GM20431 (cell line): ENCODE results near the gene SMURF1.
"Not testable (repeated sequence)": the region's sequence is repeated elsewhere in the genome, so short reads cannot be mapped to it uniquely, and the experiment has no call there.

Experiments used
- in situ Hi-C: fragments of 300-500 bp; cut with MseI, MboI; formaldehyde crosslinking; loops from one replicate; pipeline ENCODE4 v1.15.0; 2020; ENCODE audit warnings: low sequenced_read_pairs; ENCODE audit not compliant: unreplicated experiment

The SMURF1 gene

GRCh38 chr7:99101516-99101915 lies 42.4 kb downstream of the SMURF1 start:
- in situ Hi-C loops: not testable (repeated sequence)

- in situ Hi-C loops: no loop called here
Observed at GRCh38 chr7:99099499-99100077, 44.3 kb downstream of the SMURF1 start.

GRCh38 chr7:99098824-99099498 lies 44.9 kb downstream of the SMURF1 start:
- in situ Hi-C loops: no loop called here

GRCh38 chr7:99098286-99098823 lies 45.6 kb downstream of the SMURF1 start:
- in situ Hi-C loops: no loop called here

GRCh38 chr7:99097730-99098129 lies 46.2 kb downstream of the SMURF1 start:
- in situ Hi-C loops: no loop called here

GRCh38 chr7:99096124-99096887 lies 47.6 kb downstream of the SMURF1 start:
- in situ Hi-C loops: no loop called here

- in situ Hi-C loops: no loop called here
Observed at GRCh38 chr7:99095698-99096097, 48.2 kb downstream of the SMURF1 start.

GRCh38 chr7:99094401-99094800 lies 49.5 kb downstream of the SMURF1 start:
- in situ Hi-C loops: no loop called here

- in situ Hi-C loops: no loop called here
Observed at GRCh38 chr7:99092064-99092720, 51.7 kb downstream of the SMURF1 start.

GRCh38 chr7:99090771-99091542 lies 53.0 kb downstream of the SMURF1 start:
- in situ Hi-C loops: no loop called here

GRCh38 chr7:99089914-99090629 lies 53.8 kb downstream of the SMURF1 start:
- in situ Hi-C loops: no loop called here

- in situ Hi-C loops: no loop called here
Observed at GRCh38 chr7:99086944-99087343, 57.0 kb downstream of the SMURF1 start.

GRCh38 chr7:99086532-99086931 lies 57.4 kb downstream of the SMURF1 start:
- in situ Hi-C loops: no loop called here

GRCh38 chr7:99083733-99084132 lies 60.2 kb downstream of the SMURF1 start:
- in situ Hi-C loops: no loop called here

- in situ Hi-C loops: no loop called here
Observed at GRCh38 chr7:99083068-99083651, 60.7 kb downstream of the SMURF1 start.

GRCh38 chr7:99080679-99081078 lies 63.2 kb downstream of the SMURF1 start:
- in situ Hi-C loops: no loop called here

- in situ Hi-C loops: no loop called here
Observed at GRCh38 chr7:99079104-99079503, 64.8 kb downstream of the SMURF1 start.

GRCh38 chr7:99078416-99078815 lies 65.5 kb downstream of the SMURF1 start:
- in situ Hi-C loops: no loop called here

GRCh38 chr7:99076615-99077014 lies 67.3 kb downstream of the SMURF1 start:
- in situ Hi-C loops: no loop called here
